Ishikawa (cell line): ENCODE data around the gene RDH14.

ENCODE experiments used
- RAD21 ChIP-seq: IDR thresholded peaks from 2 replicates; pipeline ENCODE4 v1.6.1; 2012; ENCODE audit warnings: low read depth
- REST ChIP-seq: IDR thresholded peaks from 2 replicates; pipeline ENCODE4 v1.6.1; 2012; ENCODE audit warnings: low read depth, mild to moderate bottlenecking
- TEAD4 ChIP-seq: IDR thresholded peaks from 2 replicates; pipeline ENCODE4 v1.6.1; 2012
- YY1 ChIP-seq: IDR thresholded peaks from 2 replicates; pipeline ENCODE4 v1.6.1; 2012; ENCODE audit warnings: low read depth

- TF ChIP-seq REST, result no peak
- no peak for TF ChIP-seq TEAD4
- TF ChIP-seq YY1, result no peak
- no peak for TF ChIP-seq RAD21
Measured at GRCh38 chr2:18525852-18526251, 34.6 kb downstream of the RDH14 start.
